ENCODE measurements around the gene TSLP.

DNA sequence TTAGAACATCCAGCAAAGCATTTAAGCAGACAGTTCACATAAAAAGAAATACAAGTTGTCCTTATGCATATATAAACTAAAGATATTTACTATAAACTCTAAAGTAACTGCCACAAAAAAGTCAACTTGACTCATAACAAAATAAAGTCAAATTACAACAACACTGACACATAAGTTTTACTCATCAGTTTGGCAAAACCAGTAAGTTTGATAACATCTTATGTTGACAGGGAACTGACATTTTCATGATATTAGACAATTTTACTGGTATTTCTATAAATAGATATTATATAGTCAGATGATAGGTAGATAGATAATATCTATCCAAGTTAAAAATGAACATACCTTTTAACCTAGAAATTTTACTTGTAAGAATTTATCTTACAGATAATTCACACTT is 9.9 kb upstream of the TSLP start:
- TF ChIP-seq, protein P1, sequence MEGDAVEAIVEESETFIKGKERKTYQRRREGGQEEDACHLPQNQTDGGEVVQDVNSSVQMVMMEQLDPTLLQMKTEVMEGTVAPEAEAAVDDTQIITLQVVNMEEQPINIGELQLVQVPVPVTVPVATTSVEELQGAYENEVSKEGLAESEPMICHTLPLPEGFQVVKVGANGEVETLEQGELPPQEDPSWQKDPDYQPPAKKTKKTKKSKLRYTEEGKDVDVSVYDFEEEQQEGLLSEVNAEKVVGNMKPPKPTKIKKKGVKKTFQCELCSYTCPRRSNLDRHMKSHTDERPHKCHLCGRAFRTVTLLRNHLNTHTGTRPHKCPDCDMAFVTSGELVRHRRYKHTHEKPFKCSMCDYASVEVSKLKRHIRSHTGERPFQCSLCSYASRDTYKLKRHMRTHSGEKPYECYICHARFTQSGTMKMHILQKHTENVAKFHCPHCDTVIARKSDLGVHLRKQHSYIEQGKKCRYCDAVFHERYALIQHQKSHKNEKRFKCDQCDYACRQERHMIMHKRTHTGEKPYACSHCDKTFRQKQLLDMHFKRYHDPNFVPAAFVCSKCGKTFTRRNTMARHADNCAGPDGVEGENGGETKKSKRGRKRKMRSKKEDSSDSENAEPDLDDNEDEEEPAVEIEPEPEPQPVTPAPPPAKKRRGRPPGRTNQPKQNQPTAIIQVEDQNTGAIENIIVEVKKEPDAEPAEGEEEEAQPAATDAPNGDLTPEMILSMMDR (conservative IDR thresholded peaks at IDR 0.05; ENCODE audit: low read depth, low read length): no peak
- TF ChIP-seq EZH2 (IDR thresholded peaks at IDR 0.05; ENCODE audit: borderline replicate concordance, low read depth, low read length, poor library complexity, severe bottlenecking): no peak

Data from A673 (cell line).